NCI-H1105 (cell line): Measurements from ENCODE around the gene WWTR1.

Experiments used
- DNase-seq: peaks from one replicate; lab custom pipeline; 2025; lab: John Stamatoyannopoulos, UW

The WWTR1 gene

DNA sequence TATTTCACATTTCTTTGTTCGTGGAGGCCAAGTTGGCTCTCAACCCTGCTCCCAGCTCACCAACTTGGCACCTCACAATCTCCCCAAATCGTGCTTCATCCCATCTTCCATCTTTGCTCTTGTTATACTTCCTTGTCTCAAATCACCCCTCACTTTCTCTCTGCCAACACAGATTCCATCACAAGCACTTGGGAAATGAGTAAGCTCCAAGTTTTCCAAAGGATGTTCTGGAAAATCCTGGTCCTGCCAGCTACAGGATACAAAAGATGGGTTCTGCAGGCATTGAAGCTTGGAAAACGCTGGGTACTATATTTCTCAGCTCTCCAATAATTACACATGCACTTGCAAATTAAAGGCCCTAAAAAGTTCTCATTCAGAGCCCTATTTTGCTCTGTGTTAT lies 187.4 kb downstream of the WWTR1 start:
- DNase-seq: no peak

DNA sequence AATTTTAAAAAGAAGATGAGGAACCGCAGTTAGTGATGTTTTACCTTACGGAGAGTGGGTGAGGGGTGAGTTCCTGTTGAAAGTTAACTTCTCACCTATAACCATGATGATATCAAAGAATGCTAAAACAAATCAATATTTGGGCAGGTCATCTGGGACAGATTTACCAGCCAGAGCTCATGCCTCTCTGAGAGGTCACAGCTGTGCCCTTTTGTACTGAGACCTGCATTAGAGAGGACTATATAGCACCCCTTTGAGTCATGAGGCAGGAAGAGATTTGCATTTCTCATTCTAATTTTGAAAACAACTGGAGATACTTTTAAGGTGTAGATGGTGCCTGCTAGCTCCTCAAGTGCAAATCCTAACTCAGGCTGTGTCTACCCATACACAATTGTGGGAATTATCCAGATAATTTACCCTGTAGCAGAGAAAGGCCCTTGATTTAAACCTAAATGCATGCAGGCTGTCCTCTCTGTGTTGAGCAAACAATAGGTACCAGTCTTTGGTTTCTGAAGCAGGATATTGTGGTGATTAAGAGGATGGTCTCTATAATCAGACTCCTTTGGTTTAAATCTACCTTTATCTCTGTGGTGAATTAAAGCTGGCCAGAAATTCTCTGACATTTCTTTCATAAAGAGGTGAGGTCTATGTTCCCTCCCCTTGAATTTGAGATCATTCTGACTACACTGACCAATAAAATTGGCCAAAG lies 189.2 kb downstream of the WWTR1 start:
- no peak for DNase-seq
